ENCODE measurements around the gene IL26. TPM values are rescaled to one million over a fixed set of nuclear protein-coding genes. Genes with fewer than 3 reads are reported as not detected.

IL26 gene
- total and polyA plus RNA-seq, 2 of the 4 experiments (the other 2 are of a cell fraction): not detected

DNA sequence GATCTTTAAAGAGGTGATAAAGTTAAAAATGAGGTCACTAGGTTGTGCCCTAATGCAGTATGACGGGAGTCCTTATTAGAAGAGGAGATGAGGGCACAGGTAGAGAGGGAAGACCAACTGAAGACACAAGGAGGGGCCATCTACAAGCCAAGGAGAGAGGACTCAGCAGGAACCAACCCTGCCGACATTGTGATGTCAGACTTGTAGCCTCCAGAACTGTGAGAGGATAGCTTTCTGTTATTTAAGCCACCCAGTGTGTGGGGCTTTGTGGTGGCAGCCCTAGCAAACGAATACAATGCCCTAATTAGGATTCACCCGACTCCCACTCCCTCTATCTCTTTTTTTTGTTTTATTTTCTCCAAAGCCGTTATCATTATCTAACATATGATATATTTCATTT, 7.9 kb upstream of the IL26 start:
- no peak overlapping the region for H3K56ac ChIP-seq (ENCODE audit: extremely low read depth, insufficient read depth, low read length)
- no peak overlapping the region for H4K8ac ChIP-seq (ENCODE audit: low read depth in 2 of 2, low read length in 2 of 2)
- H3K18ac ChIP-seq (ENCODE audit: low read depth, low read length): no peak overlapping the region
- no peaks in the 10 kb centered on the region for H3K9me1 ChIP-seq (ENCODE audit: insufficient read depth, low read length)
- dilution Hi-C loops (cut with HindIII; ENCODE audit: low sequenced_read_pairs, unreplicated experiment): no loop called here
- no peak overlapping the region for H3K9ac ChIP-seq (ENCODE audit: low read depth, low read length)
- H3K27ac ChIP-seq (ENCODE audit: insufficient read depth, low read length): no peak overlapping the region
- H2BK20ac ChIP-seq (ENCODE audit: low read depth, low read length): no peak overlapping the region
- no peaks in the 10 kb centered on the region for H4K20me1 ChIP-seq (ENCODE audit: insufficient read depth, low read length)
- H2BK120ac ChIP-seq (ENCODE audit: low read depth, low read length): no peak overlapping the region
- H3K4me3 ChIP-seq (ENCODE audit: insufficient read depth, low read depth, low read length): no peak overlapping the region
- no peak overlapping the region for H2BK15ac ChIP-seq (ENCODE audit: low read depth, low read length)
- no peak overlapping the region for H3K4me2 ChIP-seq (ENCODE audit: low read depth, low read length)
- no peak for TF ChIP-seq CEBPB (IDR thresholded peaks at IDR 0.05; ENCODE audit: low read depth, low read length)
- TF ChIP-seq FOS (IDR thresholded peaks at IDR 0.05; ENCODE audit: low read depth, low read length): no peak
- no peak for TF ChIP-seq RFX5 (IDR thresholded peaks at IDR 0.05; ENCODE audit: low read depth, low read length)
- TF ChIP-seq RCOR1 (IDR thresholded peaks at IDR 0.05; ENCODE audit: insufficient replicate concordance, low read length): no peak
- TF ChIP-seq MAZ (IDR thresholded peaks at IDR 0.05; ENCODE audit: borderline replicate concordance, low read depth, low read length): no peak
- TF ChIP-seq SMC3 (IDR thresholded peaks at IDR 0.05; ENCODE audit: low read depth, low read length): no peak
- TF ChIP-seq, protein P1, sequence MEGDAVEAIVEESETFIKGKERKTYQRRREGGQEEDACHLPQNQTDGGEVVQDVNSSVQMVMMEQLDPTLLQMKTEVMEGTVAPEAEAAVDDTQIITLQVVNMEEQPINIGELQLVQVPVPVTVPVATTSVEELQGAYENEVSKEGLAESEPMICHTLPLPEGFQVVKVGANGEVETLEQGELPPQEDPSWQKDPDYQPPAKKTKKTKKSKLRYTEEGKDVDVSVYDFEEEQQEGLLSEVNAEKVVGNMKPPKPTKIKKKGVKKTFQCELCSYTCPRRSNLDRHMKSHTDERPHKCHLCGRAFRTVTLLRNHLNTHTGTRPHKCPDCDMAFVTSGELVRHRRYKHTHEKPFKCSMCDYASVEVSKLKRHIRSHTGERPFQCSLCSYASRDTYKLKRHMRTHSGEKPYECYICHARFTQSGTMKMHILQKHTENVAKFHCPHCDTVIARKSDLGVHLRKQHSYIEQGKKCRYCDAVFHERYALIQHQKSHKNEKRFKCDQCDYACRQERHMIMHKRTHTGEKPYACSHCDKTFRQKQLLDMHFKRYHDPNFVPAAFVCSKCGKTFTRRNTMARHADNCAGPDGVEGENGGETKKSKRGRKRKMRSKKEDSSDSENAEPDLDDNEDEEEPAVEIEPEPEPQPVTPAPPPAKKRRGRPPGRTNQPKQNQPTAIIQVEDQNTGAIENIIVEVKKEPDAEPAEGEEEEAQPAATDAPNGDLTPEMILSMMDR (conservative IDR thresholded peaks at IDR 0.05; ENCODE audit: low read depth, low read length): no peak
- TF ChIP-seq, protein P2, sequence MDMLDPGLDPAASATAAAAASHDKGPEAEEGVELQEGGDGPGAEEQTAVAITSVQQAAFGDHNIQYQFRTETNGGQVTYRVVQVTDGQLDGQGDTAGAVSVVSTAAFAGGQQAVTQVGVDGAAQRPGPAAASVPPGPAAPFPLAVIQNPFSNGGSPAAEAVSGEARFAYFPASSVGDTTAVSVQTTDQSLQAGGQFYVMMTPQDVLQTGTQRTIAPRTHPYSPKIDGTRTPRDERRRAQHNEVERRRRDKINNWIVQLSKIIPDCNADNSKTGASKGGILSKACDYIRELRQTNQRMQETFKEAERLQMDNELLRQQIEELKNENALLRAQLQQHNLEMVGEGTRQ (IDR thresholded peaks at IDR 0.05; ENCODE audit: low read depth, low read length): no peak
- TF ChIP-seq, protein P3, sequence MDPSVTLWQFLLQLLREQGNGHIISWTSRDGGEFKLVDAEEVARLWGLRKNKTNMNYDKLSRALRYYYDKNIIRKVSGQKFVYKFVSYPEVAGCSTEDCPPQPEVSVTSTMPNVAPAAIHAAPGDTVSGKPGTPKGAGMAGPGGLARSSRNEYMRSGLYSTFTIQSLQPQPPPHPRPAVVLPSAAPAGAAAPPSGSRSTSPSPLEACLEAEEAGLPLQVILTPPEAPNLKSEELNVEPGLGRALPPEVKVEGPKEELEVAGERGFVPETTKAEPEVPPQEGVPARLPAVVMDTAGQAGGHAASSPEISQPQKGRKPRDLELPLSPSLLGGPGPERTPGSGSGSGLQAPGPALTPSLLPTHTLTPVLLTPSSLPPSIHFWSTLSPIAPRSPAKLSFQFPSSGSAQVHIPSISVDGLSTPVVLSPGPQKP (IDR thresholded peaks at IDR 0.05; ENCODE audit: borderline replicate concordance, low read depth, low read length): no peak
- no peak for TF ChIP-seq BHLHE40 (IDR thresholded peaks at IDR 0.05; ENCODE audit: low read depth, low read length)
- TF ChIP-seq CHD1 (IDR thresholded peaks at IDR 0.05; ENCODE audit: low read depth, low read length): no peak
- no peak for TF ChIP-seq POLR2A (IDR thresholded peaks at IDR 0.05; ENCODE audit: low read depth, low read length)
- TF ChIP-seq RAD21 (IDR thresholded peaks at IDR 0.05; ENCODE audit: low read length): no peak
- no peak for TF ChIP-seq NFE2L2 (IDR thresholded peaks at IDR 0.05; ENCODE audit: low read depth, low read length)
- TF ChIP-seq MAFK (IDR thresholded peaks at IDR 0.05; ENCODE audit: low read depth, low read length): no peak
- TF ChIP-seq MXI1 (IDR thresholded peaks at IDR 0.05; ENCODE audit: borderline replicate concordance, low read depth, low read length): no peak
- H3K9me3 ChIP-seq (ENCODE audit: control insufficient read depth, insufficient read depth, low read length): no peaks in the 10 kb centered on the region
- ChIA-PET POLR2A (ENCODE audit: unreplicated experiment) (no interaction called here), CTCF (interaction anchor here (1.1 kb wide), 1 partner anchor 11 kb away, joined by 3 read pairs; no protein-coding TSS in a partner anchor)
- H3K4me1 ChIP-seq (ENCODE audit: control insufficient read depth, insufficient read depth, low read length): peaks cover 2% of the 10 kb centered on the region
- BruUV-seq (replicated peaks): no TSS peak
- H3K14ac ChIP-seq (replicated peaks; ENCODE audit: low read depth, low read length): no peak overlapping the region
- in situ Hi-C loops (cut with MboI; ENCODE audit: low sequenced_read_pairs): no loop called here
- H2AFZ ChIP-seq (replicated peaks; ENCODE audit: low read length, poor library complexity): no peak overlapping the region
- no peak overlapping the region for H3K23ac ChIP-seq (ENCODE audit: low read depth, low read length)
- ATAC-seq (ENCODE audit: low read depth) (no peak), DNase-seq (no peak)
- H4K5ac ChIP-seq (ENCODE audit: low read depth, low read length): no peak overlapping the region
- H4K91ac ChIP-seq (ENCODE audit: insufficient read depth, low read depth, low read length): no peak overlapping the region
- H3K27me3 ChIP-seq (ENCODE audit: control insufficient read depth, insufficient read depth, low read length): peaks cover 8% of the 10 kb centered on the region; the same call in 1 of the 2 replicates
- no peaks in the 10 kb centered on the region for H3K36me3 ChIP-seq (ENCODE audit: control insufficient read depth, insufficient read depth, low read length)
- no peak overlapping the region for H2AK5ac ChIP-seq (ENCODE audit: low read depth, low read length)
- WGBS, 2 experiments (ENCODE audit: extremely low coverage in 2 of 2, insufficient read length in 1 of 2): no CpG with 5 or more reads among the region's 5 CpGs
- H3K4ac ChIP-seq (ENCODE audit: low read depth, low read length): no peak overlapping the region
- H2AK9ac ChIP-seq (replicated peaks; ENCODE audit: low read depth, low read length, poor library complexity): no peak overlapping the region
- no peaks in the 10 kb centered on the region for H3K79me1 ChIP-seq (ENCODE audit: low read depth in 1 of 2, low read length in 2 of 2)
- no peak overlapping the region for H2BK5ac ChIP-seq (ENCODE audit: low read depth, low read length, poor library complexity, severe bottlenecking)
- intact Hi-C loops (cut with micrococcal nuclease): no loop called here
